Astrocyte (in vitro differentiated cells and primary cell): ENCODE results near the gene FOXP2.

Experiments used
- CTCF ChIP-seq: IDR thresholded peaks from 2 replicates; pipeline ENCODE4 v1.5.1; 2011; ENCODE audit warnings: low read depth, mild to moderate bottlenecking, inconsistent platforms, low read length, moderate library complexity; ENCODE audit not compliant: insufficient read depth
- EZH2 ChIP-seq: IDR thresholded peaks from 2 replicates; pipeline ENCODE4 v1.6.1; 2012; ENCODE audit warnings: mild to moderate bottlenecking, low read length, inconsistent platforms; ENCODE audit not compliant: insufficient read depth

GRCh38 chr7:114414156-114415063 lies at the start of gene FOXP2:
- no peak for TF ChIP-seq EZH2
- TF ChIP-seq CTCF = no peak
